Panc1 (cell line): ENCODE data around the gene CDKN2B-AS1. TPM values are rescaled to one million over a fixed set of nuclear protein-coding genes. Genes with fewer than 3 reads are reported as not detected.

Source experiments
- ATAC-seq: fragments of 200-7000 bp; cut with Tn5 transposase; 2 replicates; pipeline ENCODE4 v1.9.1; 2020; ENCODE audit warnings: mild to moderate bottlenecking, moderate library complexity
- BruUV-seq: library from RNA; stranded (reverse); fragments of 400-500 nt; replicated peaks from 2 replicates; lab custom pipeline; 2021; lab: Mats Ljungman, UMichigan
- CTCF ChIA-PET: fragments of 300-600 bp; sonication (Branson Sonifier 250); formaldehyde crosslinking; loops from one replicate; lab custom pipeline; 2022; ENCODE audit warnings: antibody characterized with exemption; lab: Charles Lee
- POLR2A ChIA-PET: fragments of 300-600 bp; sonication (Branson Sonifier 250); formaldehyde crosslinking; loops from one replicate; lab custom pipeline; 2022; ENCODE audit warnings: antibody characterized with exemption; lab: Charles Lee
- DNase-seq: peaks from one replicate; pipeline ENCODE4 v3.0.0-alpha.2; 2010; ENCODE audit warnings: low read depth, low spot score
- H3K27ac ChIP-seq: 2 replicates; pipeline ENCODE4 v1.5.1; 2011; ENCODE audit warnings: mild to moderate bottlenecking, low read length, inconsistent platforms
- H3K27me3 ChIP-seq: fragments of 200-500 bp; sonication (Bioruptor generic); 2 replicates; pipeline ENCODE4 v1.6.0; 2014; ENCODE audit warnings: low read length, inconsistent platforms; ENCODE audit not compliant: control insufficient read depth, insufficient read depth
- H3K36me3 ChIP-seq: fragments of 200-500 bp; sonication (Bioruptor generic); 2 replicates; pipeline ENCODE4 v1.5.1; 2014; ENCODE audit warnings: inconsistent platforms, mild to moderate bottlenecking, low read length, moderate library complexity; ENCODE audit not compliant: control insufficient read depth, insufficient read depth
- H3K4me1 ChIP-seq: 2 replicates; pipeline ENCODE4 v1.5.1; 2011; ENCODE audit warnings: inconsistent platforms, mild to moderate bottlenecking, low read length, moderate library complexity; ENCODE audit not compliant: control insufficient read depth, insufficient read depth
- H3K4me3 ChIP-seq, 2 experiments: 2 replicates each; pipeline ENCODE4 v1.5.1; 2011 to 2012; ENCODE audit warnings: low read depth in 2 of 2, low read length in 2 of 2, mild to moderate bottlenecking in 2 of 2, inconsistent platforms in 1 of 2, moderate library complexity in 1 of 2
- H3K9me3 ChIP-seq: fragments of 200-500 bp; sonication (Bioruptor generic); 2 replicates; pipeline ENCODE4 v1.5.1; 2014; ENCODE audit warnings: low read depth, mild to moderate bottlenecking, inconsistent platforms, low read length, moderate library complexity; ENCODE audit not compliant: control insufficient read depth, insufficient read depth
- CTCF ChIP-seq: fragments of 450-650 bp; IDR thresholded peaks from 2 replicates; pipeline ENCODE4 v1.5.1; 2017; ENCODE audit warnings: mild to moderate bottlenecking
- POLR2AphosphoS5 ChIP-seq: IDR thresholded peaks from 2 replicates; pipeline ENCODE4 v1.6.1; 2012; ENCODE audit warnings: mild to moderate bottlenecking, low read depth, low read length, moderate library complexity
- REST ChIP-seq, 2 experiments: IDR thresholded peaks; 2 replicates each; pipeline ENCODE4 v1.6.1; 2011 to 2012; ENCODE audit warnings: low read depth in 2 of 2, control low read depth in 1 of 2, low read length in 1 of 2, mild to moderate bottlenecking in 1 of 2, moderate library complexity in 1 of 2; ENCODE audit not compliant: insufficient read depth in 1 of 2
- SIN3A ChIP-seq: IDR thresholded peaks from 2 replicates; pipeline ENCODE4 v1.6.1; 2012; ENCODE audit warnings: low read depth, mild to moderate bottlenecking, low read length, moderate library complexity, borderline replicate concordance; ENCODE audit not compliant: insufficient read depth
- TCF7L2 ChIP-seq: IDR thresholded peaks from 2 replicates; pipeline ENCODE4 v1.6.1; 2011; ENCODE audit warnings: mild to moderate bottlenecking, low read depth, low read length, inconsistent platforms
- in situ Hi-C: cut with HindIII; loops from 2 replicates; pipeline ENCODE4 v1.10.0; 2016; ENCODE audit warnings: low sequenced_read_pairs, low pct_unique_long_range_greater_than_20kb
- intact Hi-C: fragments of 100-400 bp; cut with micrococcal nuclease; formaldehyde crosslinking; loops from one replicate; pipeline ENCODE4 v1.10.0; 2022; ENCODE audit not compliant: unreplicated experiment
- total RNA-seq: library from RNA; stranded (reverse); gene quantifications from one replicate; pipeline ENCODE4 v1.2.1, GENCODE V29; 2021; ENCODE audit not compliant: unreplicated experiment

The CDKN2B-AS1 gene
- total RNA-seq, 1 experiment from 2014 or later = not detected

- no peaks in the 10 kb centered on the region for H3K9me3 ChIP-seq
- no peaks in the 10 kb centered on the region for H3K36me3 ChIP-seq
- no TSS peak for BruUV-seq
- in situ Hi-C loops = no loop called here
- H3K4me1 ChIP-seq = no peaks in the 10 kb centered on the region
- DNase-seq (no peak), ATAC-seq (no peak)
- H3K27me3 ChIP-seq = no peaks in the 10 kb centered on the region
- POLR2A ChIA-PET = no interaction called here
- no peak overlapping the region for H3K27ac ChIP-seq
- CTCF ChIA-PET = no interaction called here
- intact Hi-C loops = no loop called here
- H3K4me3 ChIP-seq = no peak overlapping the region
- TF ChIP-seq SIN3A = no peak
- no peak for TF ChIP-seq POLR2AphosphoS5
- no peak for TF ChIP-seq TCF7L2
- no peak for TF ChIP-seq CTCF
- TF ChIP-seq REST (IDR thresholded peaks at IDR 0.05; ENCODE audit: insufficient read depth in 1 of 2, low read depth in 2 of 2, low read length in 1 of 2) = no peak
Measured at GRCh38 chr9:22040760-22041159, 46.2 kb downstream of the CDKN2B-AS1 start.

GRCh38 chr9:22041344-22041743 lies 46.8 kb downstream of the CDKN2B-AS1 start:
- Histone ChIP-seq H3K27ac (no peak overlapping the region), H3K4me3 (no peak overlapping the region), H3K9me3 (no peaks in the 10 kb centered on the region), H3K4me1 (no peaks in the 10 kb centered on the region), H3K36me3 (no peaks in the 10 kb centered on the region), H3K27me3 (no peaks in the 10 kb centered on the region)
- POLR2A ChIA-PET = no interaction called here
- intact Hi-C loops (no loop called here), in situ Hi-C loops (no loop called here)
- BruUV-seq = no TSS peak
- ATAC-seq (no peak), DNase-seq (no peak)
- TF ChIP-seq REST (IDR thresholded peaks at IDR 0.05; ENCODE audit: insufficient read depth in 1 of 2, low read depth in 2 of 2, low read length in 1 of 2) = no peak
- no peak for TF ChIP-seq POLR2AphosphoS5
- no peak for TF ChIP-seq TCF7L2
- no peak for TF ChIP-seq CTCF
- TF ChIP-seq SIN3A = no peak
- CTCF ChIA-PET = no interaction called here
